ENCODE data around the gene ZBTB46.

Gene ZBTB46

DNA sequence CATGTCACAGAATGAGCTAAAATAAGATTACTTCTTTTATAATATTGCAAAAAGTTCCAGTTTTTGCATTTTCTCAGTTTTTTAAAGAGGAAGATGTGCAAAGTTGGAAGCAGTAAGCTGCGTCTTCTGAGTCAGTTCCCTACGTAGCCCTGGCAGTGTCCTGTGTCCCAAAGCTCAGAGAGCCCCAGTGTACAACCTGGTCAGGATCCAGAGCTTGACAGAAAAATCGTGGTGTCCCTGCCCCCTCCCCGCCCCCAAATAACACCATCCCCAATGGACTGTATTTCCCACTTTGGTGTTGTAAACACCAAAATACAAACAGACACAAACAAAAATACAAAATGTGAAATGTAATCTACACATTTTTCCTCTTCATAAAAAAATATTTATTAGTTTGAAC, 86.9 kb downstream of the ZBTB46 start:
- no peak for DNase-seq

DNA sequence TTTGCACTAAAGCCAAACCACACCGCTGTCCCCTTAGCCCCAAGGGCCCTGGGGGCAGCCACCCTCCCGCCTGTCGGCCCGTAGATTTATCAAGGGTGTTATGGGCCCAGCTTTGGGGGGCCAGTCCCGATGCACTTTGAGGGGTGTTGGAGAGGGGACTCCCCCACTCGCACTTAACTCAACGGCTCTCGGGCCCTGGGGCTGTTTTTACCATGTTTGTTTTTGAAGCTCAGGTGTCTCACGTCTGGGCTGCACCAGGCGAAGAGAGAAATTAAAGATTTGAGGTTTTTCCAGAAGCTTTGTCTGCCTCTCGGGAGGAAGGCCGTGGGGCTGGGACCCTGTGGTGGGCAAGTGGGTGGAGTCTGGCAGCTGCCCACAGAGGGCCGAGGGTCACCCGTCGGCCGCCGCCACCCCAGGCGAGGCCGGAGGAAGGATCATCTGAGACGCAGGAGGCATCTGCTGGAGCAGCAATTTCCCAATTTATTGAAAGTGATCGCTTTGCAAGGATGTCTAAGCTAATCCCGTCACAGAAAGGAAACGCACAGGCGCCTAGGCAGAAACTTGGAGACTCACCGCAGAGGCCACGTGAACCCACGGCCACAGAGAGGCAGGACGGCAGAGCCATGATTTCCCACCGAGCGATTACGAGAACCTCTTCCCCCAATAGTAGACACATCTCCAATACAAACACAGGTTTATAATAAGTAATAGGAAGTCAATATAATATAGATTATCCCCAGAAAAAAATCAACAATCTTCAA, 87.7 kb downstream of the ZBTB46 start:
- DNase-seq: no peak

DNA sequence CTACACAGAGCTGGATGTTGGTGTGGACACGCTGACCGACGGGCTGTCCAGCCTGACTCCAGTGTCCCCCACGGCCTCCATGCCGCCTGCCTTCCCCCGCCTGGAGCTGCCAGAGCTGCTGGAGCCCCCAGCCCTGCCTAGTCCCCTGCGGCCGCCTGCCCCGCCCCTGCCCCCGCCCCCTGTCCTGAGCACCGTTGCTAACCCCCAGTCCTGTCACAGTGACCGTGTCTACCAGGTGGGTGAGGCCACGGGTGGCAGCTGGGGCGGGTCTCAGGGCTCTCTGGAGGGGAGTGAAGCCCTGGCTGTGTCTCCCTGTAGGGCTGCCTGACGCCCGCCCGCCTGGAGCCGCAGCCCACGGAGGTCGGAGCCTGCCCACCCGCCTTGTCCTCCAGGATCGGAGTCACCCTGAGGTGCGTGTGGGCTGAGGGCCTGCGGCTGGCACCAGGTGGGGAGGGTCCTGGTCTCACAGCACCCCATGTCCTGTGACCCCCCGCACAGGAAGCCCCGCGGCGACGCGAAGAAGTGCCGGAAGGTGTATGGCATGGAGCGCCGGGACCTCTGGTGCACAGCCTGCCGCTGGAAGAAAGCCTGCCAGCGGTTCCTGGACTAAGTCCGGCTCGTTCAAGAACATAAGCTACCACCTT, 88.6 kb downstream of the ZBTB46 start:
- DNase-seq: no peak

DNA sequence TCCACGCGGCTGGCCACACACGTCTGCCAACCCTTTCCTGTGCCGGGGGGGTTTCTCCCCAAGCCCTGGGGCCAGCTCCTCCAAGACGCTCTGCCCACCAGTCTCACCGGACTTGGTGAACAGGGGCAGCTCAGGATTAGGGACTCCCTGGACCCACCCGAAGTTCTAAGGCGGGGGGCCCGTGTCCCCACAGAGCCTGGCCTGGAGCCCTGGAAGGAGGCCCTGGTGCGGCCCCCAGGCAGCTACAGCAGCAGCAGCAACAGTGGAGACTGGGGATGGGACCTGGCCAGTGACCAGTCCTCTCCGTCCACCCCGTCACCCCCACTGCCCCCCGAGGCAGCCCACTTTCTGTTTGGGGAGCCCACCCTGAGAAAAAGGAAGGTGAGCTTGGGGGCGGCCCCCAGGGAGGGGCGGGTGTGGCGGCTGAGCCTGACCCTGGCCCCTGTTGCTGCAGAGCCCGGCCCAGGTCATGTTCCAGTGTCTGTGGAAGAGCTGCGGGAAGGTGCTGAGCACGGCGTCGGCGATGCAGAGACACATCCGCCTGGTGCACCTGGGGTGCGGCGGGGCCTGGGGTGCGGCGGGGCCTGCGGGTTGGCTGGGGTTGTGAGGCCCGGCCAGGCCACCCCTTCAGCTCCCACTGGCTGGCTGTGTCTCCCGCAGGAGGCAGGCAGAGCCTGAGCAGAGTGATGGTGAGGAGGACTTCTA, 89.2 kb downstream of the ZBTB46 start:
- no peak for DNase-seq

DNA sequence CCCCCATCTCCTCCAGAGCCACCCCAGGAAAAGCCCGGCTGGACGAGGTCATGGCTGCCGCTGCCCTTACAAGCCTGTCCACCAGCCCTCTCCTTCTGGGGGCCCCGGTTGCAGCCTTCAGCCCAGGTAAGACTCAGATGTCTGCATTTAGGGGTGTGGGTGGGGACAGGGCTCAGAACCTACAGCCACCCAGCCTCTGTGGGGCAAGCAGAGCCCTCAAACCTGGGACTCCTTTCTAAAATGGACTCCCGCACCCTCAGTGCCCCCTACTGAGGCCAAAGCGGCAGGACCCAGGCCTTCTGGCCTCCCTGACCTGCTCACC, 89.7 kb downstream of the ZBTB46 start:
- DNase-seq: no peak

DNA sequence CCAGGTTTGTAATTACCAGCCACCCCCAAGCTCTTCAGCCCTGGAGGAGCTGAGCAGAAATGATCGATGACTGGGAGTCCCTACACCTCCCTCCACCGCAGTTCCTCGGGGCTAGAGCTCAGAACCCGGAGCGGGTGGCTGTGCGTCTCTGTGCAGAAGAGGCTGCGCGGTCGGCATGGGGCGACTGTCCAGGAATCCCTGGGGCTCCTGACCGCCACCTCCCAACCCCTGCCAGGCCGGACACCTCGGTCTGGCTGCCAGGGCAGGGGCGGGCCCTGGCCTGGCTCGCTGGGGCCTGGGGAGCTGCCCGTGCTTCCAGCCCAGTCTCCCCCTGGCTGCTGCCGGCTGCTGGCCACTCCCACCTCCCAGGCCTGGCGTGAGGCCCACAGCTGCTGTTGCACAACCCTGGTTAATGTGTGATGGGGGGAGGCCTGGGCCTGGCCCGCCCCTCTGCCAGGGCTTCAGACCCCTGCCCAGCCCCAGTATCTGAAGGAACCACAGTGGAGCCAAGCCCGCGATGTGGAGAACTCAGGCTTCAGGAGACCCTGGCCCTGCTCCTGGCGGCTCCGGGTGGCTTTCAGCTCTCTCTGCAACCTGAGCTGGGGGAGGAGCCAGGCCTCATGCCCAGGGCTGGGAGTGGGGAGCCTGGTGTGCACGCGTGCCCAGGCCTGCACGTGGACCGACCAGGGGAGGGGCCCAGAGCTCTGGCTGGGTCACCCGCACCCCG, 90.3 kb downstream of the ZBTB46 start:
- DNase-seq: peak; percentile 48

DNA sequence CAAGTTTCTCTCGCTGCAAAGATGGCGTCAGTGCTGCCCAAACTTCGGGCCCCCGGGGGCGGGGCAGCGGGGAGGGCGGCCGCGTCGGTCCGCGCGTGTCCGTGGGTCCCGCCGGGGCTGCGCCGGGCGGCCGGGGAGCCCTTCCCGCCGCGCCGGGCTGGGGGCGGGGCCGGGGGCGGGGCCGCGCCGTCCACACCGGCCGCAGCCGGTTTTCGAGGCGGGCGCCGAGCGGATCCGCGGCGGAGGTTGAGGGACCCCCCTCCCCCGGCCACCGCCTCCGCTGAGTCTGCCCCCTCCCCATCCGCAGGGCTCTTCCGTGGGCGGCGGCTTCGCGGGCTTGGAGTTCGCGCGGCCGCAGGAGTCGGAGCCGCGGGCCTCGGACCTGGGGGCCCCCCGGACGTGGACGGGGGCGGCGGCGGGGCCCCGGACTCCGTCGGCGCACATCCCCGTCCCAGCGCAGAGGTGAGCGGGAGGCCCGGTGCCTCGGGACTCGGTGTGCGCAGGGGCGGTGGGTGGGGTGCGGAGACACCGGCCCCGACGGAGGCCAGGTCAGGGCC, 90.9 kb downstream of the ZBTB46 start:
- DNase-seq: no peak

DNA sequence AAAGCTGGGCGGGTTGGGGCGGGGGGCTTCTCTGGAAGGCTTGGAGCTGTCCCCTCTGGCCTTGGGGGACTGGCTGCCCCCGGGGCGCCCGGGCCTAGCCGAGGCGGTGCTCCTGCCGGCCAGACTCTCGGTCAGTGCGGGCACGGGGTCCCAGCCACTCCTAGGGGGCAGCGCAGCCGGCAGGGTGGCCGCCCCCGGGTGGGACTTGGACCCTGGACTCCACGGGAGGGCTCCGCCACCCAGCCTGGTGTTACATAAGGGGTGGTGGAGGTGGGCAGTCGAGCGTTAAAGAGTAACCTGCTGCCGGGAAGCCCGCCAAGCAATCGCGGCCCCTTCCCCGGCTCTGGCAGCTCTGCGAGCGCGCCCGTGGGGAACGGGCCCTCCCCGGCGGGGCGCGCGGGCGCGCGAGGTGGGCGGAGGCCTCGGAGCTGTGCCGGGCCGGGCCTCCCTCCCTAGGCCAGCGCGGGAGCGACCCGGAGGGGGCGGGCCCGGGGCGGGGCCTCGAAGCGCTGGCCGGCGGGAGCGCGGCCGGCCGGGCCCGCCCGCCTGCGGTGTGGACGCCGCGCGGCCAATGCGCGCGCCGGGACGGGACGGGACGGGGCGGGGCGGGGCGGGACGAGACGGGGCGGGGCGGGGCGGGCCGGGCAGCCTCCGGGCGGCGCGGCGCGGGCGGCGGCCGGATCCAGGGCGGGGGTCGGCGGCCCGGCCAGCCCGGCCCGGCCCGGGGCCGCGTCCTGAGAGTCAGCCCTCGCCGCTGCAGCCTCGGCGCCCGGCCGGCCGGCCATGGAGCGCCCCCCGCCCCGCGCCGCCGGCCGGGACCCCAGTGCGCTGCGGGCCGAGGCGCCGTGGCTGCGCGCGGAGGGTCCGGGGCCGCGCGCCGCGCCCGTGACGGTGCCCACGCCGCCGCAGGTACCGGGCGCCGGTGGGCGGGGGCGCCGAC, 91.7 kb downstream of the ZBTB46 start, which contains the start of gene SLC2A4RG:
Gene SLC2A4RG (plus strand): TSS at position 647 of the 940 bp plus-strand sequence. CDS start 137 bp downstream, at position 784.
- peak; percentile 47 for DNase-seq

DNA sequence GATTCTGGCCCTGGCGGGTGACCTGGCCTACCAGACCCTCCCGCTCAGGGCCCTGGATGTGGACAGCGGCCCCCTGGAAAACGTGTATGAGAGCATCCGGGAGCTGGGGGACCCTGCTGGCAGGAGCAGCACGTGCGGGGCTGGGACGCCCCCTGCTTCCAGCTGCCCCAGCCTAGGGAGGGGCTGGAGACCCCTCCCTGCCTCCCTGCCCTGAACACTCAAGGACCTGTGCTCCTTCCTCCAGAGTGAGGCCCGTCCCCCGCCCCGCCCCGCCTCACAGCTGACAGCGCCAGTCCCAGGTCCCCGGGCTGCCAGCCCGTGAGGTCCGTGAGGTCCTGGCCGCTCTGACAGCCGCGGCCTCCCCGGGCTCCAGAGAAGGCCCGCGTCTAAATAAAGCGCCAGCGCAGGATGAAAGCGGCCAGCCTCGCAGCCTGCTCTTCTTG, 92.4 kb downstream of the ZBTB46 start:
- no peak for DNase-seq

DNA sequence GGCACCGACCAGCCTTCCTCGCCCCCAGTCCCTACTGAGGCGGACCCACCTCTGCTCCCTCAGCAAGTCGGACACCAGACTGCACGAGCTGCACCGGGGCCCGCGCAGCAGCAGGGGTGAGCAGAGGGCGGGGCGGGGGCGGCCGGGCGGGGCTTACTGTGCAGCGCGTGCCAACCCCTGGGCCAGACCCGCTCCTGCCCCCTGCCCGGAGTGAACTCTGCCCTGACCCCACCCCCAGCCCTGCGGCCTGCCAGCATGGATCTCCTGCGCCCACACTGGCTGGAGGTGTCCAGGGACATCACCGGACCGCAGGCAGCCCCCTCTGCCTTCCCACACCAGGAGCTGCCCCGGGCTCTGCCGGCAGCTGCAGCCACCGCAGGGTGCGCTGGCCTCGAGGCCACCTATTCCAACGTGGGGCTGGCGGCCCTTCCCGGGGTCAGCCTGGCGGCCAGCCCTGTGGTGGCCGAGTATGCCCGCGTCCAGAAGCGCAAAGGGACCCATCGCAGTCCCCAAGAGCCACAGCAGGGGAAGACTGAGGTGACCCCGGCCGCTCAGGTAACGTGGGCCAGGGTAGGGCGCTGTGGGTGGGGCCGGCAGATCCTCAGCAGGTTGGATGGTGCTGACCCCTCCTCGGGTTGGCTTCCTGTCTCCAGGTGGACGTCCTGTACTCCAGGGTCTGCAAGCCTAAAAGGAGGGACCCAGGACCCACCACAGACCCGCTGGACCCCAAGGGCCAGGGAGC, 92.9 kb downstream of the ZBTB46 start:
- no peak for DNase-seq

DNA sequence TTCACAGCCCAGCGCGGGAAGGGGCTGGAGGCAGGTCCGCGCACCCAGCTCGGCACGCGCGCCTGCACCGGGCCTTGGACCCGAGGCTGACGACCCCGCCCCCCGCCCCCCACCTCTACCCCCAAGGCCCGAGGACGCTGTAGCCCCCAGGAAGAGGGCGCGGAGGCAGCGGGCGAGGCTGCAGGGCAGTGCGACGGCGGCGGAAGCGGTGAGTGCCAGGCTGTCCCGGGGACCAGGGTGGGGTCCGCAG, 93.4 kb downstream of the ZBTB46 start:
- no peak for DNase-seq

DNA sequence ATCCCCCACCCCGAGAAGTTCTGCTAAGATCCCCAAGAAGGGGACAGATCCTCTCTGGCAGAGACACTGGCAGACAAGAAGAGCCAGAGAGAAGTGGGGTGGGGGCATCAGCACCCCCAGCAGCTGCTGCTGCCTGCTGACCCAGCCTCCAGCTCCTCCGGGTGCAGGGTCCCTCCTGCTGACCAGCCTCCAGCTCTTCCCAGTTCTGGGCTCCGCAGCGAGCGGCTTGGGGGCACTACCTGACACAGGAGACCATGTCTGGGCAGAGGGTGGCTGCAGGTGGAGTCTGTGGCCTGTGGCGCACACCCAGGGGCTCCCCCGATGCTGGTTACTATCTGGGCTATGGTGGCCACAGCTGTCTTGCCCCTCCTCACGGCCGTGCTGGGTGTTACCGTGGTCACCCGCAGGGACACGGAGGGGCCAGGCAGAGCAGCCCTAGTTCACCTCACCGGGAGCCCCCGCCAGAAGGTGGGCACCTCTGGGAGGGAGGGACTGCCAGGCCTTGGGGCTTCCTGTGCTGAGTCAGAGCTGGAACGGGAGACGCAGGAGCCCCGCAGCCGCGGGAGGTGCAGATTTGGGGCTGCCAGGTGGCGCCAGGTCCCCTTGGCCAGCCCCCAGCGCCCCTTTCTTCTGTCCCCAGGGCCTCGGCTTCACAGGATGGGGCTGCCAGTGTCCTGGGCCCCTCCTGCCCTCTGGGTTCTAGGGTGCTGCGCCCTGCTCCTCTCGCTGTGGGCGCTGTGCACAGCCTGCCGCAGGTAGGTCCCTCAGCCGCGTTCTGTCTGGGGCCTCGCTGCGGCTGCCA, 94.0 kb downstream of the ZBTB46 start:
- DNase-seq: no peak

DNA sequence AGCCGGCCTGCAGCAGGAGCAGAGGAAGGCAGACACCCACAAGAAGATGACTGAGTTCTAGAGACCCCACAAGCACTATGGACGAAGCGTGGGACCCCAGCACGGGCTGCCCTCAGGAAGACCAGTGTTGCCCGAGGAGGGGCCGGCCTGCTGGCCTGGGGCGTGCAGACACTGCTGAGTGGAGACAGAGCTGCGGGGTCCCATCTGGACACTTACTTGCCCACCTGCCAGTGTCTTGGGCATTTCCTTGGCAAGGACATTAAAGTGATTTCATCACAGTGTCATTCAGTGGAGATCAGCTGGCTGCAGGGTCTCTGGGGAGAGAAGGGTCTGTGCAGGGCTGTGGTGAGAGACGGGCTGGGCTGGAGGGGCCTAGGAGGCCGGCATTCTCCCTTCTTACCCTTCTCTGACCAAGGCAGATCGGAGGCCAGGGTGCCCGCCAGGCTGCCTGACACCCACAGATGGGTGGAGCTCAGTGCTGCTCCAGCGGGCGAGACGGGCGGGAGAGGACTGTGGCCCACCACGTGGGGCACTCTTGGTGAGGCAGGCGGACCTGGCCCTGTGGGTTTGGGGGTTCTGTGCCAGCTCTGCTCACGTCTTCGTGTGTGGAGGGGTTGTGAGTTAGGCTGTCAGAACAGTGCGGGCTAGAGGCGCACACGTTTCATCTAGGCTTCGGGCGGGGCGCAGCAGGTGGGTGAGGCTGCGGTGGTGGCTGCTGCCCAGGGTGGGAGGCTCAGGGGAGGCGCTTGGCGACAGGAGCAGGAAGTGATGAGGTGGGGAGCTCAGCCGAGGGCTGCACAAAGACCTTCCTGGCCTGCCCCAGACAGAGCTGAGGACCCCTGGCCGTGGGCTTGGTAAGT, 95.0 kb downstream of the ZBTB46 start, which contains the start of gene LIME1:
Gene LIME1 (plus strand): TSS at position 806 of the 860 bp plus-strand sequence. CDS start 886 bp downstream, outside the sequence.
- DNase-seq: no peak

DNA sequence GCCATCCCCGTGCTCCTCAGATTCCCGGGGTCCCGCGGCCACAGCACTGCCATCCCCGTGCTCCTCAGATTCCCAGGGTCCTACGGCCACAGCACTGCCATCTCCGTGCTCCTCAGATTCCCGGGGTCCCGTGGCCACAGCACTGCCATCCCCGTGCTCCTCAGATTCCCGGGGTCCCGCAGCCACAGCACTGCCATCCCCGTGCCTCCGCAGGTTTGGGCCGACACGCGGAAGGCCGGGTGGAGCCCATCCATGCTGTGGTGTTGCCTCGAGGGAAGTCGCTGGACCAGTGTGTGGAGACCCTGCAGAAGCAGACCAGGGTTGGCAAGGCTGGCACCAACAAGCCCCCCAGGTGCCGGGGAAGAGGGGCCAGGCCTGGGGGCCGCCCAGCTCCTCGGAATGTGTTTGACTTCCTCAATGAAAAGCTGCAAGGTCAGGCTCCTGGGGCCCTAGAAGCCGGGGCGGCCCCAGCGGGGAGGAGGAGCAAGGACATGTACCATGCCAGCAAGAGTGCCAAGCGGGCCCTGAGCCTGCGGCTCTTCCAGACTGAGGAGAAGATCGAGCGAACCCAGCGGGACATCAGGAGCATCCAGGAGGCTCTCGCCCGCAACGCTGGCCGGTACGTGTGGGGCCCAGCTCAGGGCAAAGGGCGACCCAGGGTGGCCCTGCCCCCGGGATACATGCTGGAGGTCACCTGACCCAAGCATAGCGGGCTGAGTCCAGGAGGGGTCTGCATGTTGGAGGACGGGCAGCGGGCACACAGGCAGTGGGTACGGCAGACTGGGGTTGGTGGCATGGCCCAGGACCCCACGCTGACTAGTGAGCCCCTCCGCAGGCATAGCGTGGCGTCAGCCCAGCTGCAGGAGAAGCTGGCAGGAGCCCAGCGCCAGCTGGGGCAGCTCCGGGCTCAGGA, 95.9 kb downstream of the ZBTB46 start:
- DNase-seq: no peak

DNA sequence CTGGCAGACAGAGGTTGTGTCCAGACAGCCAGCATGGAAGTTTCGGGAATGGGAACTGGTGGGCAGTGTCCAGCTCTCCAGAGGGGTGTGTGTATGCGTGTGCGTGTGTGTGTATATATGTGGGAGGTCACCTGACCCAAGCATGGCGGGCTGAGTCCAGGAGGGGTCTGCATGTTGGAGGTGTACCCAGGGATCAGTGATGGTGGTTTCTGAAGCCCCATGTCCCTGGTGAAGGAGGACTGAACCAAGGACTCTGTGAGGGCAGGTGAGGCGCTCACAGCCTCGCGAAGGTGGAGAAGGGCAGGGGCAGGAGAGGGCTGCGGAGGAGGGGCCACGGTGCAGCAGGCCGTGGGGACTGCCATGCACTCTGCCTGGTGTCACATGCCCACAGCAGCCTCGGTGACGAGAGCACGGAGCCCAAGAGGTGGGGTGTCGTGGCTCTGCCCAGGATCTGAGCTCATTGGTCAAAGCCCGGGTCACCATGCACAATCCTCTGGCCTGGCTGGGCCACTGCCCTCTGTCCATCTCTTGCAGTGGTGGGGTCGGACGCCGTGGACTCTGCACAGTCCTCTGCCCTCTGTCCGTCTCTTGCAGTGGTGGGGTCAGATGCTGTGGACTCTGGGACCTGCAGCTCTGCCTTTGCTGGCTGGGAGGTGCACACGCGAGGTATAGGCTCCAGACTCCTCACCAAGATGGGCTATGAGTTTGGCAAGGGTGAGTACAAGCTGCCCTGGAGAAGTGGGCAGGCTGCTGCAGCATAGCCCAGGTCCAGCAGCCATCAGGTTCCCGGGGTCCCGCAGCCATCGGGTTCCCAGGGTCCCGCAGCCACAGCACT, 96.7 kb downstream of the ZBTB46 start:
- DNase-seq: no peak

DNA sequence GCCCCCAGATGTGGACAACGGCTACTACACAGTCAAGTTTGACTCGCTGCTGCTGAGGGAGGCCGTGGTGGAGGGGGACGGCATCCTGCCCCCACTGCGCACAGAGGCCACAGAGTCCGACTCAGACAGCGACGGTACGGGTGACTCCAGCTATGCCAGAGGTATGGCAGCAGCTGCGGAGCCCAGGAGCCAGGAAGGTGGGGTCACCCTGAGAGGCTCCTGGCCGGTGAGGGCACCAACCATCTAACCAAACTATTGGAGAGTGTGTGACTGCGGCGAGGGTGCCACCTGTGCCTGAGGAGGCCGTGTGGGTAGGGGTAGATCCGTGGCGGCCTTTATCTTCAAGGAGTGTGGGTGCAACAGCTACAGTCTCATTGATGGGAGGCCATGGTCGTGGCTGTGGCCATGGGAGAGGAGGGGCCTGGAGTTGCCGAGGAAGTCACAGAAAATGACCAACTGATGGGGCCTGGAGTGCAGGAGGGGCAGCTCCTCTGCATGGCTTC, 97.4 kb downstream of the ZBTB46 start:
- DNase-seq: no peak

DNA sequence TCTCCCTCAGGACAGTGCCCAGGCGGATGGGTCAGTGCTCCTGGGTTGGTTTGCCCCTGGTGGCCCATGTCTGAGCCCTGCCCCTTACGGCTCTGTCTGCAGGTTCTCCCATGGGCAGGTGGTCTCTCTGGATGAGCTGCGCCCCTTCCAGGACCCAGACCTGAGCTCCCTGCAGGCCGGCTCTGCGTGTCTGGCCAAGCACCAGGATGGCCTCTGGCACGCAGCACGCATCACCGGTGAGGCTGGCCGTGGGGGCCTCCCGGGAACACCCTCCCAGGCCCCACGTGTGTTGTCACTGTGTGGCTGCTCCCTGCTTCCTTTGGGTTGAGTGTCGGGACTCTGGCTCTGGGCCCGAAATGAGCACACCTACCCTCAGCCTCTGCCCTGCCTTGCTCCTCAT, 97.9 kb downstream of the ZBTB46 start:
- no peak for DNase-seq

All from NCI-H1048 (cell line).